Measurements from ENCODE around the gene CD82. TPM values are rescaled to one million over a fixed set of nuclear protein-coding genes. Genes with fewer than 3 reads are reported as not detected.

Gene CD82
- polyA plus RNA-seq, 1 of the 3 experiments (the other 2 are of a cell fraction), result 39.2 TPM

GRCh38 chr11:44572884-44573283 lies 7.4 kb downstream of the CD82 start (continued):
- TF ChIP-seq, protein P1, sequence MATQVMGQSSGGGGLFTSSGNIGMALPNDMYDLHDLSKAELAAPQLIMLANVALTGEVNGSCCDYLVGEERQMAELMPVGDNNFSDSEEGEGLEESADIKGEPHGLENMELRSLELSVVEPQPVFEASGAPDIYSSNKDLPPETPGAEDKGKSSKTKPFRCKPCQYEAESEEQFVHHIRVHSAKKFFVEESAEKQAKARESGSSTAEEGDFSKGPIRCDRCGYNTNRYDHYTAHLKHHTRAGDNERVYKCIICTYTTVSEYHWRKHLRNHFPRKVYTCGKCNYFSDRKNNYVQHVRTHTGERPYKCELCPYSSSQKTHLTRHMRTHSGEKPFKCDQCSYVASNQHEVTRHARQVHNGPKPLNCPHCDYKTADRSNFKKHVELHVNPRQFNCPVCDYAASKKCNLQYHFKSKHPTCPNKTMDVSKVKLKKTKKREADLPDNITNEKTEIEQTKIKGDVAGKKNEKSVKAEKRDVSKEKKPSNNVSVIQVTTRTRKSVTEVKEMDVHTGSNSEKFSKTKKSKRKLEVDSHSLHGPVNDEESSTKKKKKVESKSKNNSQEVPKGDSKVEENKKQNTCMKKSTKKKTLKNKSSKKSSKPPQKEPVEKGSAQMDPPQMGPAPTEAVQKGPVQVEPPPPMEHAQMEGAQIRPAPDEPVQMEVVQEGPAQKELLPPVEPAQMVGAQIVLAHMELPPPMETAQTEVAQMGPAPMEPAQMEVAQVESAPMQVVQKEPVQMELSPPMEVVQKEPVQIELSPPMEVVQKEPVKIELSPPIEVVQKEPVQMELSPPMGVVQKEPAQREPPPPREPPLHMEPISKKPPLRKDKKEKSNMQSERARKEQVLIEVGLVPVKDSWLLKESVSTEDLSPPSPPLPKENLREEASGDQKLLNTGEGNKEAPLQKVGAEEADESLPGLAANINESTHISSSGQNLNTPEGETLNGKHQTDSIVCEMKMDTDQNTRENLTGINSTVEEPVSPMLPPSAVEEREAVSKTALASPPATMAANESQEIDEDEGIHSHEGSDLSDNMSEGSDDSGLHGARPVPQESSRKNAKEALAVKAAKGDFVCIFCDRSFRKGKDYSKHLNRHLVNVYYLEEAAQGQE (IDR thresholded peaks at IDR 0.05; ENCODE audit: low read depth, low read length), result no peak
- TF ChIP-seq NFIC (IDR thresholded peaks at IDR 0.05; ENCODE audit: borderline replicate concordance), result no peak

DNA sequence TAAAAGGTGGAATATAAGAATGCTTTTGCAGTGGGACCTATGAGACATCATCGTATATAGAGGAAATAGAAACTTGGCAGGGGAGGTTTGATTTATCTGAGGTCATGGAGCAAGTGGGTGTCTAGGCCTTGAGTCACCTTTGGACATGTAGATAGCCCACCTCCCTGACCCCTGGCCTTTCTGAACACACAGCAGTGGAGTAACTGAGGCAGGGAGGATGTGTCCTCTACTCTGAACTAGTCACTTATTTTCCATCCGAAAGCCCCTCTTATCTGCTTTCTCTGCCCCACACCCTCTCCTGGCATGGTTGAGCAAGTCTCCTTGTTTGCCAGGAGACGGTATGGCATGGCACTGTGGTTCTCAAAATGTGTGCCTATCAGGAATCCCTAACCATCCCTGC lies 7.9 kb downstream of the CD82 start:
- Histone ChIP-seq H3K4me2 (no peak overlapping the region), H3K36me3 (replicated peaks in 1 of 2; ENCODE audit: control insufficient read depth in 1 of 2, insufficient read depth in 2 of 2, low read length in 1 of 2) (no peaks in the 10 kb centered on the region), H3K27me3 (ENCODE audit: insufficient read depth) (no peaks in the 10 kb centered on the region), H3K9me2 (no peaks in the 10 kb centered on the region), H2AFZ (ENCODE audit: low read depth) (no peak overlapping the region), H3K79me2 (ENCODE audit: insufficient read depth) (peaks cover 6% of the 10 kb centered on the region; the same call in 1 of the 2 replicates), H3K4me1 (ENCODE audit: control insufficient read depth in 1 of 2, insufficient read depth in 2 of 2, low read depth in 1 of 2, low read length in 1 of 2) (peaks cover 17 to 51% of the 10 kb centered on the region in 2 experiments; a peak in 3 of 4 replicates), H4K20me1 (ENCODE audit: insufficient read depth) (no peaks in the 10 kb centered on the region), H3K4me3 (ENCODE audit: low read depth in 2 of 2, low read length in 1 of 2) (no peak overlapping the region), H3F3A (replicated peaks; ENCODE audit: insufficient read depth) (peaks cover 10% of the 10 kb centered on the region), H3K27ac (ENCODE audit: low read depth in 2 of 2, low read length in 1 of 2) (no peak overlapping the region; a peak in 1 of 4 replicates), H3K9me3 (no peaks in the 10 kb centered on the region), H3K9ac (no peak overlapping the region)
- ChIA-PET CTCF (interaction anchor here (2.1 kb wide), 1 partner anchor 354 kb away, joined by 8 read pairs; no protein-coding TSS in a partner anchor), POLR2A (no interaction called here)
- 79% methylated on average over 3 of the region's 3 CpGs for WGBS (ENCODE audit: low lambda C conversion rate)
- no peak for TF ChIP-seq SMC3 (IDR thresholded peaks at IDR 0.05; ENCODE audit: low read depth, low read length)
- TF ChIP-seq, protein P2, sequence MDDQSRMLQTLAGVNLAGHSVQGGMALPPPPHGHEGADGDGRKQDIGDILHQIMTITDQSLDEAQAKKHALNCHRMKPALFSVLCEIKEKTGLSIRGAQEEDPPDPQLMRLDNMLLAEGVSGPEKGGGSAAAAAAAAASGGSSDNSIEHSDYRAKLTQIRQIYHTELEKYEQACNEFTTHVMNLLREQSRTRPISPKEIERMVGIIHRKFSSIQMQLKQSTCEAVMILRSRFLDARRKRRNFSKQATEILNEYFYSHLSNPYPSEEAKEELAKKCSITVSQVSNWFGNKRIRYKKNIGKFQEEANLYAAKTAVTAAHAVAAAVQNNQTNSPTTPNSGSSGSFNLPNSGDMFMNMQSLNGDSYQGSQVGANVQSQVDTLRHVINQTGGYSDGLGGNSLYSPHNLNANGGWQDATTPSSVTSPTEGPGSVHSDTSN (IDR thresholded peaks at IDR 0.05), result 0 out of 2 replicates have a peak, but pooled peaks have one; percentile 7
- DNase-seq, result no peak

DNA sequence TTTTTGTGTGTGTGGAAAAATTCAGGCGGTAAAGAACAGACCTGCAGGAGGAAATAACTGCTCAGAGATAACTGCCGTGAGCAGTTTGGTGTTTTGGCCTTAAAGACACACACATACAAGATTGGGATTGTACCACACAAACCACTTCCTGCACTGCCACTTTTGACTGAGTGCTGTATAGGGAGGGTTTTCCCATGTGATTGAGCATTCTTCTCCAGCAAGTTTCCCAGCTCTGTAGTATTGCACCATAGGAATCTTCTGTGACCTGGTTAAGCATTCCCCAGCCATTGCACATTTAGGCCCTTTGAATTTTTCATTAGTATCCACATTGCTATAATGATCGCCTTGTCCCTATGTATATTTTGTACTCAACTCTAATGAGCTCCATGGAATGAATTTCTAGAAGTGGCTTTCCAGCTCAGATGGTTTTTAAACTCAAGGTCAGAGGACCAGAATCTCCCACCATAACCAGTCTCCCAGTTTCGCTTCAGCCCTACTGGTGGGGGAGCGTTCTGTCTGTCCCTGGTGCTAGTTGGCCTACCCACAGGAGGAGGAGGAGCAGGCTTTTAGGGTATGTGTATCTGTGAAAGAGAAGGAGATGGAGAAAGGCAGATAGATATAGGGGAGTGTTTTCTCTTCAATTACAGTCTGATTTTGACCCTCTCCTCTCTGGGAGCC lies 9.3 kb downstream of the CD82 start:
- peak overlapping the region in 1 of 2 experiments; percentile 76; a peak in 2 of 4 replicates for H3K27ac ChIP-seq (ENCODE audit: low read depth in 2 of 2, low read length in 1 of 2)
- ChIA-PET POLR2A (no interaction called here), CTCF (interaction anchor here (0.6 to 2.1 kb wide), 5 partner anchors 18 to 362 kb away, joined by 3 to 8 read pairs (median 3); no protein-coding TSS in a partner anchor)
- H3K79me2 ChIP-seq (ENCODE audit: insufficient read depth), result peaks cover 6% of the 10 kb centered on the region; the same call in 1 of the 2 replicates
- no peaks in the 10 kb centered on the region for H3K27me3 ChIP-seq (ENCODE audit: insufficient read depth)
- H3K4me1 ChIP-seq (ENCODE audit: control insufficient read depth in 1 of 2, insufficient read depth in 2 of 2, low read depth in 1 of 2, low read length in 1 of 2), result peaks cover 15 to 41% of the 10 kb centered on the region in 2 experiments; a peak in 3 of 4 replicates
- H3F3A ChIP-seq (replicated peaks; ENCODE audit: insufficient read depth), result peaks cover 4% of the 10 kb centered on the region
- no peaks in the 10 kb centered on the region for H3K36me3 ChIP-seq (replicated peaks in 1 of 2; ENCODE audit: control insufficient read depth in 1 of 2, insufficient read depth in 2 of 2, low read length in 1 of 2)
- TF ChIP-seq, protein P2 (IDR thresholded peaks at IDR 0.05), result peak; percentile 57
- TF ChIP-seq GATA2 (CRISPR knock-in tag; IDR thresholded peaks at IDR 0.05), result no peak
- 81% methylated on average over 5 of the region's 5 CpGs for WGBS (ENCODE audit: low lambda C conversion rate)
- peak; percentile 3 for DNase-seq
- no peaks in the 10 kb centered on the region for H4K20me1 ChIP-seq (ENCODE audit: insufficient read depth)
- H3K9ac ChIP-seq, result peak overlapping the region; percentile 47; the same call in 1 of the 2 replicates
- H3K4me3 ChIP-seq (ENCODE audit: low read depth in 2 of 2, low read length in 1 of 2), result no peak overlapping the region
- no peaks in the 10 kb centered on the region for H3K9me2 ChIP-seq
- peak overlapping the region; percentile 61 for H3K4me2 ChIP-seq
- no peaks in the 10 kb centered on the region for H3K9me3 ChIP-seq
- H2AFZ ChIP-seq (ENCODE audit: low read depth), result no peak overlapping the region; the same call in 1 of the 2 replicates
